ENCODE results near the gene LDB1. TPM values are rescaled to one million over a fixed set of nuclear protein-coding genes. Genes with fewer than 3 reads are reported as not detected.
A peak's percentile ranks its signal among the peaks of the same experiment; 100 is the strongest.

Gene LDB1
- polyA plus RNA-seq, 1 donor, result 125 TPM

GRCh38 chr10:102064868-102065560 lies 55.2 kb downstream of the LDB1 start, which contains the start of gene HPS6:
HPS6 (plus strand) TSS chr10:102065349; CDS start chr10:102065475, 126 bp downstream.
- DNase-seq, result peak; percentile 88

DNA sequence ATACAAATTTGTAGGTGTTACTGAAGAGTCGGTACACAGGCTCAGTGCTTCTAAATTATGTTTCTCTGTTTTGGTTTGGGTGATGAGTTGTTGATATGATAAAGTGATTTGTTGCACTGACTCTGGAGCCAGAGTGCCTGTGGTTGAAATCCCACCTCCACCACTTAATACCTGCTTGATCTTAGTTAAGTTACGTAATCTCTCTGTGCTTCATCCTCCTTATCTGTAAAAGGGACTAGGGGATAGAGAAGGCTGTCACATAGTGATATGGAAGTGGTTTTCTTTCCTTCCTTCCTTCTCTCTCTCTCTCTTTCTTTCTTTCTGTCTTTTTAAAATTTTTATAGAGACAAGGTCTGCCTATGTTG lies 55.7 kb downstream of the LDB1 start:
- DNase-seq, result no peak

- DNase-seq, result no peak
Measured at GRCh38 chr10:102059987-102060386, 60.2 kb downstream of the LDB1 start.

Other genes with a start within 250 kb of the LDB1 start
- 21.2 TPM for gene ARMH3, start 64.2 kb downstream of the LDB1 start, polyA plus RNA-seq (ENCODE audit: insufficient read length)
- 9.4 TPM for gene HPS6, start 55.0 kb downstream of the LDB1 start, polyA plus RNA-seq (ENCODE audit: insufficient read length)
- 40.8 TPM for gene PPRC1, start 12.7 kb upstream of the LDB1 start, polyA plus RNA-seq (ENCODE audit: insufficient read length)
- 93.0 TPM for gene NOLC1, start 32.0 kb upstream of the LDB1 start, polyA plus RNA-seq (ENCODE audit: insufficient read length)
- 2.9 TPM for gene ELOVL3, start 105.9 kb upstream of the LDB1 start, polyA plus RNA-seq (ENCODE audit: insufficient read length)
- 0.43 TPM for gene PITX3, start 121.1 kb upstream of the LDB1 start, polyA plus RNA-seq (ENCODE audit: insufficient read length)
- 56.6 TPM for gene GBF1, start 125.2 kb upstream of the LDB1 start, polyA plus RNA-seq (ENCODE audit: insufficient read length)

All from left kidney (tissue), 2 donors.